Large intestine (tissue), 3 donors: ENCODE measurements around the gene FBXW11. TPM values are rescaled to one million over a fixed set of nuclear protein-coding genes. Genes with fewer than 3 reads are reported as not detected.

ENCODE experiments used
- DNase-seq, 2 donors: peaks; one replicate each; pipeline versions ENCODE4 v3.0.0 to v3.0.0-alpha.2; 2013
- H3K27ac ChIP-seq: one replicate; pipeline ENCODE4 v1.5.1; 2013; ENCODE audit warnings: low read length
- H3K27me3 ChIP-seq: 2 replicates; pipeline ENCODE4 v1.6.1; 2013; ENCODE audit warnings: low read length; ENCODE audit not compliant: control insufficient read depth, insufficient read depth
- H3K36me3 ChIP-seq: 2 replicates; pipeline ENCODE4 v1.6.1; 2013; ENCODE audit warnings: low read length; ENCODE audit not compliant: control insufficient read depth, insufficient read depth
- H3K4me1 ChIP-seq: one replicate; pipeline ENCODE4 v1.6.1; 2013; ENCODE audit warnings: low read length; ENCODE audit not compliant: control insufficient read depth, insufficient read depth
- H3K4me3 ChIP-seq: one replicate; pipeline ENCODE4 v1.5.1; 2013; ENCODE audit warnings: low read length
- H3K9me3 ChIP-seq: one replicate; pipeline ENCODE4 v1.6.1; 2013; ENCODE audit warnings: mild to moderate bottlenecking, low read depth, low read length, moderate library complexity; ENCODE audit not compliant: control insufficient read depth
- WGBS: methylation state at CpG from one replicate; pipeline ENCODE4 v1.1.5; 2013; ENCODE audit warnings: low lambda C conversion rate; ENCODE audit not compliant: insufficient coverage; 5-methylcytosine and 5-hydroxymethylcytosine counted together
- polyA plus RNA-seq: library from polyadenylated mRNA; unstranded; fragments of 120-200 nt; gene quantifications from one replicate; pipeline ENCODE4 v1.2.1, GENCODE V29; 2013

FBXW11 gene
- polyA plus RNA-seq, 1 donor = 40.8 TPM

DNA sequence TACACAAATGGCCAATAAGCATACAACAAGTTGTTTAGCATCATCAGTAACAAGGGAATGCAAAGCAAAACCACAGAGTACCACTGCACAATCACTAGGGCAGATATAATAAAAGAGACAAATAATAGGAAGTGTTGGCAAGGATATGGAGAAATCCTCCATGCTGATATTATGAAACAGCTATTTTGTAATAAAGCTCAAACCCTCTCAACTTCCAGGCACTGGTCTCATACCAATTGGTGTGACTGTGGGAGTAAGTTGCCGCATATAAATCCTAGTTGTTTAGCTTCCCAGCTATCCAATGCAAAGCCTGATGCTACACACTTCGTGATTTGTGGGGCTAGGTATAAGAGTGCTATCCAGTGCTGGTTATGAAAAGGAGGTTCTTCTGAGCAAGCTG is 132.2 kb downstream of the FBXW11 start:
- Histone ChIP-seq H3K4me1 (no peaks in the 10 kb centered on the region), H3K36me3 (peaks cover 64% of the 10 kb centered on the region), H3K27me3 (no peaks in the 10 kb centered on the region), H3K27ac (no peak overlapping the region), H3K9me3 (no peaks in the 10 kb centered on the region), H3K4me3 (no peak overlapping the region)
- no CpG with 5 or more reads among the region's 2 CpGs for whole genome bisulfite sequencing
- no peak for DNase-seq

DNA sequence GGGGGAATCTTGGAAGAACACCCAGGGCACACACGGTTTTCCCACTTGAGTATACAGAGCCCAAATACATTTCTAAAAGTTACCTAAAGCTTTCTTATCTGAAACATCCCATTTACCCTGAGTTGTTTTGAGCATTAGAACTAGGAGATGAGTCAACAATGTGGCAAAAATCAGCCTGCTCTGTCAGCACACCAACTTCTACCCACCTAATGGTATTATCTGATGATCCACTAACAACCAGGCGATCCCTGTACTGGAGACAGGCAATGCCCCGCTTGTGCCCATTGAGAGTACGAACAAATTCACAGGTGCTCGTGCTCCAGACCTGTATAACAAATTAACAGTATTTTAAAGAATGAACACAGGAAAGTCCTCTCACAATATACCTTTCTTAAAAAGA is 133.8 kb downstream of the FBXW11 start:
- Histone ChIP-seq H3K4me3 (no peak overlapping the region), H3K36me3 (peaks cover 75% of the 10 kb centered on the region), H3K27ac (no peak overlapping the region), H3K4me1 (no peaks in the 10 kb centered on the region), H3K9me3 (no peaks in the 10 kb centered on the region), H3K27me3 (no peaks in the 10 kb centered on the region)
- 100% methylated on average over 1 of the region's 5 CpGs for WGBS
- no peak for DNase-seq

GRCh38 chr5:171871711-171872110 is 134.7 kb downstream of the FBXW11 start:
- WGBS = no CpG with 5 or more reads among the region's 1 CpG
- Histone ChIP-seq H3K27ac (no peak overlapping the region), H3K27me3 (no peaks in the 10 kb centered on the region), H3K4me3 (no peak overlapping the region), H3K9me3 (no peaks in the 10 kb centered on the region), H3K4me1 (no peaks in the 10 kb centered on the region), H3K36me3 (peaks cover 70% of the 10 kb centered on the region)
- no peak for DNase-seq

GRCh38 chr5:171869956-171870355 is 136.5 kb downstream of the FBXW11 start:
- no CpG with 5 or more reads among the region's 1 CpG for WGBS
- DNase-seq = no peak
- Histone ChIP-seq H3K9me3 (no peaks in the 10 kb centered on the region), H3K4me1 (no peaks in the 10 kb centered on the region), H3K27me3 (no peaks in the 10 kb centered on the region), H3K4me3 (no peak overlapping the region), H3K27ac (no peak overlapping the region), H3K36me3 (peaks cover 60% of the 10 kb centered on the region)

DNA sequence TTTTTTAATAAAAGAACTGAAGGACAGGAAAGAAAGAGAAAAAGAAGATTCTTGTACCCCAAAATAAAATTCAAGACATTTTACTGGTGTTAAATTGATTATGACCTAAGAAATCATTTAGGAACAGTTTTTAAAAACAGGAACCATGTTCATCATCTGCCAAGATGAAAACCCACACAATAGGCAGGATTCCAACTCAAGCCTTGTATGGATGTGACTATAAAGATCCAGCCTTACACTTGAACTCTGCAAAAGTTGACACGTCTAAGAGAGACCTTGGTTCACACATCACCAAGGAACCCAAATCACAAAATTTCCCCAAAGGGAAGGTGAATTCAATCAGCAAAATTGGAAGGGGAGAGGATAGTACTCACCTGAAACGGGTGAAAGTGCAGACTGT is 138.2 kb downstream of the FBXW11 start:
- H3K9me3 ChIP-seq = no peaks in the 10 kb centered on the region
- DNase-seq = no peak
- H3K4me1 ChIP-seq = no peaks in the 10 kb centered on the region
- peaks cover 54% of the 10 kb centered on the region for H3K36me3 ChIP-seq
- WGBS = no CpG with 5 or more reads among the region's 2 CpGs
- H3K4me3 ChIP-seq = no peak overlapping the region
- no peaks in the 10 kb centered on the region for H3K27me3 ChIP-seq
- no peak overlapping the region for H3K27ac ChIP-seq

- no CpG with 5 or more reads among the region's 1 CpG for WGBS
- no peaks in the 10 kb centered on the region for H3K9me3 ChIP-seq
These were observed 138.7 kb downstream of the FBXW11 start for GRCh38 chr5:171867786-171868185.

GRCh38 chr5:171865471-171865870 is 141.0 kb downstream of the FBXW11 start:
- no peak overlapping the region for H3K4me3 ChIP-seq
- DNase-seq = no peak
- WGBS = 86% methylated on average over 6 of the region's 6 CpGs
- no peaks in the 10 kb centered on the region for H3K9me3 ChIP-seq
- H3K4me1 ChIP-seq = no peaks in the 10 kb centered on the region
- no peak overlapping the region for H3K27ac ChIP-seq
- H3K36me3 ChIP-seq = peaks cover 38% of the 10 kb centered on the region
- H3K27me3 ChIP-seq = no peaks in the 10 kb centered on the region

More at GRCh38 chr5:171867786-171868185, 138.7 kb downstream of the FBXW11 start:
- Histone ChIP-seq H3K27ac (no peak overlapping the region), H3K4me1 (no peaks in the 10 kb centered on the region), H3K36me3 (peaks cover 49% of the 10 kb centered on the region), H3K4me3 (no peak overlapping the region), H3K27me3 (no peaks in the 10 kb centered on the region)
- DNase-seq = no peak

DNA sequence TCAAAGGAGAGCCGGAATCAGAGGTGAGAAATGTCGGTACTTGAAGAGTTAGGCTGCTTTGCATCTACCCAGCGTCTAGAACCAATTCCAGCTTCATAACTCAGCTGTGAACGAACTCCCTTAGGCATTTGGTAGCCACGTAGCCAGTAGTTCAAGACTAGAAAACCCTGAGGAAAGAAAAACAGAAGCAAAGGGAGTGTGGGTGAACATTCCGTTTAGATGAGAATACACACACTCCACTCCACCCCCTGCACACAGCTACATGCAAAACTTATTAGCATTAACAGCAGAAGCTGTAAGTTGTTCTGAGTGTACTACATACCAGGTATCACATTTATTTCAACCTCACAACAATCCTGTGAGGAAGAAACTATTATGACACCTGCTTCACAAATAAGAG is 142.5 kb downstream of the FBXW11 start:
- WGBS = 100% methylated on average over 1 of the region's 6 CpGs
- no peaks in the 10 kb centered on the region for H3K9me3 ChIP-seq
- no peaks in the 10 kb centered on the region for H3K4me1 ChIP-seq
- H3K27ac ChIP-seq = no peak overlapping the region
- no peak for DNase-seq
- H3K27me3 ChIP-seq = no peaks in the 10 kb centered on the region
- H3K4me3 ChIP-seq = no peak overlapping the region
- H3K36me3 ChIP-seq = peaks cover 34% of the 10 kb centered on the region

DNA sequence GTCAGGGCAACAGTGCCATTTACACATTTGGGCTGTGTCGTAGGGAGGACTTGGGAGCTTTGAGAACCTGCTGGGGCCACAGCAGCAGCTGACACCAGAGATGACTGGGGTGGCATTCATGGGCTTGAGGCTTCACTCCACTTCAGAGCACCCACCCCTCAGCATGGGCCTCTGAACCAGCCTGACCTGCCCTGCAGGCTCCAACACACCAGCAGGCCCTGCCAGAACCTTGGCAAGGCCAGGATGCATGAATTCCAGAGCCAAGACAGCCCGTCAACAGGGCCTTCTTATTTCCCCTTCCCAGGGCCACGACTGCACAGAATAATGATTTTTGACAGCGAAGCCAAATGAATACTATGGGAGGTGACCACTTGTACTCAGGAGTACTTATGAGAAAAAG is 143.8 kb downstream of the FBXW11 start:
- peaks cover 21% of the 10 kb centered on the region for H3K36me3 ChIP-seq
- H3K4me3 ChIP-seq = no peak overlapping the region
- DNase-seq = no peak
- H3K4me1 ChIP-seq = peaks cover 1% of the 10 kb centered on the region
- no peaks in the 10 kb centered on the region for H3K27me3 ChIP-seq
- no peaks in the 10 kb centered on the region for H3K9me3 ChIP-seq
- WGBS = no CpG with 5 or more reads among the region's 4 CpGs
- no peak overlapping the region for H3K27ac ChIP-seq

- Histone ChIP-seq H3K4me1 (peaks cover 3% of the 10 kb centered on the region), H3K27ac (no peak overlapping the region), H3K4me3 (no peak overlapping the region), H3K9me3 (no peaks in the 10 kb centered on the region), H3K27me3 (no peaks in the 10 kb centered on the region), H3K36me3 (peaks cover 14% of the 10 kb centered on the region)
- no CpG with 5 or more reads among the region's 3 CpGs for WGBS
- no peak for DNase-seq
These were observed 145.1 kb downstream of the FBXW11 start for GRCh38 chr5:171861381-171861780.

GRCh38 chr5:171858303-171858702 is 148.1 kb downstream of the FBXW11 start:
- 100% methylated on average over 1 of the region's 7 CpGs for WGBS
- Histone ChIP-seq H3K4me3 (no peak overlapping the region), H3K9me3 (no peaks in the 10 kb centered on the region), H3K27ac (no peak overlapping the region), H3K27me3 (no peaks in the 10 kb centered on the region), H3K4me1 (peaks cover 3% of the 10 kb centered on the region), H3K36me3 (peaks cover 8% of the 10 kb centered on the region)
- DNase-seq = no peak
